Measurements from ENCODE around the gene LZTS3.

DNA sequence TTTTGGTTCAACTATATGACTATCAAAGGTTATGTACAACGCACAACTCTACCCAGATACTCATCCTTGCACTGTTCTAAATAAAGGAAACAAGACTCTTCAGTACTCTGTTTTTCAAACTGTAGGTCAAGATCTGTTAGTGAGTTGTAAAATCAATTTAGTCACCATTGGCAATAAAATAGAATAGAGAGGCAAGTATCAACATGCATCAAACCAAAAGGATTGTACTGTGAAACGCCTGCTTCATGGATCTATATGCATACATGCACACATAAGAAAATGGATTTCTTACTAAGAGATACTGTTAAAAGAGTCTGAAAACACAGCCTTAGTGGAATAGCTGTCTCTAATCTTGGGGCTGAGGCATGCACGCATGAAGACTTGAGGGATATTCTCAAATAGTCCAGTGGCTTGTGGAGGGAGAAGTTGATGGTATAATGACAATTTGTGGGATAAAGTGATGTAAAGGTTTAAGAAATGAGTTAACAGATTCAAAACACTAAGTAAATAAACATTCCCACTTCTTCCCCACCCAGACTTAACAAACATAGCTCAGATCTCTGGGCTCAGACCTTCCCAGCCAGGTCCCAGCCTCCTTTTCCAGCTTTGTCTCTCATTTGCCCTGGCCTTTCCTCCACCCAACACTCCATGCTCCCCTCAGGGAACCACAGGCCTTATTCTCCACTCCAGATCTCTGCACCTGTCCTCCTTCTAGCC lies 10.7 kb upstream of the LZTS3 start:
- no peak for TF ChIP-seq SIN3A (IDR thresholded peaks at IDR 0.05; ENCODE audit: borderline replicate concordance, insufficient read depth, low read length)
- no peak for TF ChIP-seq POLR2AphosphoS5 (IDR thresholded peaks at IDR 0.05; ENCODE audit: low read depth, low read length)
- TF ChIP-seq, protein P1, sequence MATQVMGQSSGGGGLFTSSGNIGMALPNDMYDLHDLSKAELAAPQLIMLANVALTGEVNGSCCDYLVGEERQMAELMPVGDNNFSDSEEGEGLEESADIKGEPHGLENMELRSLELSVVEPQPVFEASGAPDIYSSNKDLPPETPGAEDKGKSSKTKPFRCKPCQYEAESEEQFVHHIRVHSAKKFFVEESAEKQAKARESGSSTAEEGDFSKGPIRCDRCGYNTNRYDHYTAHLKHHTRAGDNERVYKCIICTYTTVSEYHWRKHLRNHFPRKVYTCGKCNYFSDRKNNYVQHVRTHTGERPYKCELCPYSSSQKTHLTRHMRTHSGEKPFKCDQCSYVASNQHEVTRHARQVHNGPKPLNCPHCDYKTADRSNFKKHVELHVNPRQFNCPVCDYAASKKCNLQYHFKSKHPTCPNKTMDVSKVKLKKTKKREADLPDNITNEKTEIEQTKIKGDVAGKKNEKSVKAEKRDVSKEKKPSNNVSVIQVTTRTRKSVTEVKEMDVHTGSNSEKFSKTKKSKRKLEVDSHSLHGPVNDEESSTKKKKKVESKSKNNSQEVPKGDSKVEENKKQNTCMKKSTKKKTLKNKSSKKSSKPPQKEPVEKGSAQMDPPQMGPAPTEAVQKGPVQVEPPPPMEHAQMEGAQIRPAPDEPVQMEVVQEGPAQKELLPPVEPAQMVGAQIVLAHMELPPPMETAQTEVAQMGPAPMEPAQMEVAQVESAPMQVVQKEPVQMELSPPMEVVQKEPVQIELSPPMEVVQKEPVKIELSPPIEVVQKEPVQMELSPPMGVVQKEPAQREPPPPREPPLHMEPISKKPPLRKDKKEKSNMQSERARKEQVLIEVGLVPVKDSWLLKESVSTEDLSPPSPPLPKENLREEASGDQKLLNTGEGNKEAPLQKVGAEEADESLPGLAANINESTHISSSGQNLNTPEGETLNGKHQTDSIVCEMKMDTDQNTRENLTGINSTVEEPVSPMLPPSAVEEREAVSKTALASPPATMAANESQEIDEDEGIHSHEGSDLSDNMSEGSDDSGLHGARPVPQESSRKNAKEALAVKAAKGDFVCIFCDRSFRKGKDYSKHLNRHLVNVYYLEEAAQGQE (IDR thresholded peaks at IDR 0.05; ENCODE audit: insufficient read depth in 1 of 2, low read depth in 2 of 2, low read length in 2 of 2): no peak
- TF ChIP-seq TAF1 (IDR thresholded peaks at IDR 0.05; ENCODE audit: borderline replicate concordance, insufficient read depth, low read length): no peak
- no peak for TF ChIP-seq FOXP2 (optimal IDR thresholded peaks at IDR 0.05; ENCODE audit: borderline replicate concordance, extremely low read depth, extremely low read length, insufficient read depth)
